H1 (cell line): Measurements from ENCODE around the gene NEUROD4.

Experiments used
- CHD1 ChIP-seq: IDR thresholded peaks from 2 replicates; pipeline ENCODE4 v1.6.1; 2012; ENCODE audit warnings: low read depth, low read length, improper control_type of control experiment
- TF ChIP-seq, protein P1 (sequence below), 3 experiments: IDR thresholded peaks; 1 replicate in 2 of 3; 2 replicates in 1 of 3; pipeline versions ENCODE4 v1.5.1 to v1.6.1; 2011; ENCODE audit warnings: low read length in 3 of 3, mild to moderate bottlenecking in 3 of 3, inconsistent platforms in 2 of 3, low read depth in 1 of 3, moderate library complexity in 1 of 3; ENCODE audit not compliant: insufficient read depth in 1 of 3; ENCODE audit errors: control extremely low read depth in 1 of 3

DNA sequence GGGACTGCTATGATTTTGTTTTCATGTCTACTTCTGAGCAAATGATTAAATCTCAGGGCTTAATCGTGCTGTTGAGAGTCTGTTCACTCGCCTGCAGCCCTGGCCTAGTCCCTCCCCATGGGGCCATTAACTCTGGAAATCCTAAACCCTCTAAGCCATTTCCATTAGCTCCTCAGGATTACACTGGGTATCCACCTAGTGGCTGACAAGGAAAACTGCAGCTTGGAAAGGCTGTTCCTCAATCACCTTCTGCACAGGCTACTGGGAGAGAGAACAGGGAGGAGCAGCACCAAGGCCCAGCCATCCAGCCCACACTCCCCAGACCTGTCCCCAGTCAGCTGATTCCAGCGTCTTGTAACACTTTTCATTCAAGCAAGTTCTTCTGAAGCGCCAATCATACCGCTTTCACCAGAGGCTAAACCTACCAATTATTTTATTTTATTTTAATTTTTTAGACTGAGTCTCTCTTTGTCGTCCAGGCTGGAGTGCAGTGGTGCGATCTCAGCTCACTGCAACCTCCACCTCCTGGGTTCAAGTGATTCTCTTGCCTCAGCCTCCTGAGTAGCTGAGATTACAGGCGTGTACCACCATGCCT is 48.7 kb downstream of the NEUROD4 start:
- TF ChIP-seq, protein P1, sequence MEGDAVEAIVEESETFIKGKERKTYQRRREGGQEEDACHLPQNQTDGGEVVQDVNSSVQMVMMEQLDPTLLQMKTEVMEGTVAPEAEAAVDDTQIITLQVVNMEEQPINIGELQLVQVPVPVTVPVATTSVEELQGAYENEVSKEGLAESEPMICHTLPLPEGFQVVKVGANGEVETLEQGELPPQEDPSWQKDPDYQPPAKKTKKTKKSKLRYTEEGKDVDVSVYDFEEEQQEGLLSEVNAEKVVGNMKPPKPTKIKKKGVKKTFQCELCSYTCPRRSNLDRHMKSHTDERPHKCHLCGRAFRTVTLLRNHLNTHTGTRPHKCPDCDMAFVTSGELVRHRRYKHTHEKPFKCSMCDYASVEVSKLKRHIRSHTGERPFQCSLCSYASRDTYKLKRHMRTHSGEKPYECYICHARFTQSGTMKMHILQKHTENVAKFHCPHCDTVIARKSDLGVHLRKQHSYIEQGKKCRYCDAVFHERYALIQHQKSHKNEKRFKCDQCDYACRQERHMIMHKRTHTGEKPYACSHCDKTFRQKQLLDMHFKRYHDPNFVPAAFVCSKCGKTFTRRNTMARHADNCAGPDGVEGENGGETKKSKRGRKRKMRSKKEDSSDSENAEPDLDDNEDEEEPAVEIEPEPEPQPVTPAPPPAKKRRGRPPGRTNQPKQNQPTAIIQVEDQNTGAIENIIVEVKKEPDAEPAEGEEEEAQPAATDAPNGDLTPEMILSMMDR (IDR thresholded peaks at IDR 0.05; ENCODE audit: control extremely low read depth in 1 of 3, insufficient read depth in 1 of 3, low read depth in 1 of 3, low read length in 3 of 3): peak; percentile 35 to 95 (median 79)
- TF ChIP-seq CHD1: no peak
